Naive B cell (primary cell): Measurements from ENCODE around the gene ZFP91. TPM values are rescaled to one million over a fixed set of nuclear protein-coding genes. Genes with fewer than 3 reads are reported as not detected.
A peak's percentile ranks its signal among the peaks of the same experiment; 100 is the strongest.

Experiments used
- ATAC-seq, 2 donors: fragments of 150-1000 bp; cut with Tn5 transposase; 2 replicates each; pipeline ENCODE4 v1.10.0; 2021; ENCODE audit warnings: low read depth in 2 of 2, mild to moderate bottlenecking in 2 of 2, moderate library complexity in 2 of 2
- DNase-seq: peaks from one replicate; pipeline ENCODE4 v3.0.0; 2022
- H3K27ac Mint-ChIP-seq, 6 donors: one replicate each; pipeline ENCODE4 v1.8.0; 2020 to 2022; ENCODE audit warnings: mild to moderate bottlenecking in 6 of 6, mixed read lengths in 6 of 6, moderate library complexity in 5 of 6, inconsistent platforms in 2 of 6
- H3K27me3 Mint-ChIP-seq, 3 donors: one replicate each; pipeline ENCODE4 v1.8.0; 2021 to 2022; ENCODE audit warnings: mixed read lengths in 3 of 3, mild to moderate bottlenecking in 1 of 3
- H3K36me3 Mint-ChIP-seq, 2 donors: one replicate each; pipeline ENCODE4 v1.8.0; 2020 to 2022; ENCODE audit warnings: mixed read lengths in 2 of 2, inconsistent platforms in 1 of 2, mild to moderate bottlenecking in 1 of 2
- H3K4me1 Mint-ChIP-seq, 3 donors: one replicate each; pipeline ENCODE4 v1.8.0; 2020 to 2022; ENCODE audit warnings: mixed read lengths in 3 of 3, inconsistent platforms in 1 of 3, mild to moderate bottlenecking in 1 of 3, moderate library complexity in 1 of 3
- H3K4me3 Mint-ChIP-seq, 8 donors: one replicate each; pipeline ENCODE4 v1.8.0; 2020 to 2022; ENCODE audit warnings: mild to moderate bottlenecking in 8 of 8, mixed read lengths in 8 of 8, moderate library complexity in 8 of 8, inconsistent platforms in 2 of 8
- H3K9me3 Mint-ChIP-seq, 7 donors: one replicate each; pipeline ENCODE4 v1.8.0; 2020 to 2022; ENCODE audit warnings: mixed read lengths in 7 of 7, mild to moderate bottlenecking in 5 of 7, inconsistent platforms in 2 of 7, moderate library complexity in 1 of 7
- polyA plus RNA-seq, 6 donors: library from polyadenylated mRNA; unstranded; fragments of 300-500 nt; fragmentation: Illumina TruSeq; gene quantifications; one replicate each; pipeline ENCODE4 v1.2.3, GENCODE V29; 2021; ENCODE audit warnings: low read depth in 6 of 6

The ZFP91 gene
- polyA plus RNA-seq, 6 donors from 2014 or later: 5.4 to 12.4 (median 8.1) TPM

- no peak overlapping the region for H3K27ac Mint-ChIP-seq
- DNase-seq (no peak), ATAC-seq (no peak)
- H3K36me3 Mint-ChIP-seq: peaks cover 4 to 34% of the 10 kb centered on the region in 2 donors
- H3K9me3 Mint-ChIP-seq: no peaks in the 10 kb centered on the region
- H3K4me1 Mint-ChIP-seq: peaks cover 13 to 19% (median 14%) of the 10 kb centered on the region in 3 donors
- no peak overlapping the region for H3K4me3 Mint-ChIP-seq
- H3K27me3 Mint-ChIP-seq: no peaks in the 10 kb centered on the region
Measured at GRCh38 chr11:58625086-58625485, 46.2 kb downstream of the ZFP91 start.

- ATAC-seq (no peak), DNase-seq (no peak)
- Mint-ChIP-seq H3K4me1 (peaks cover 13 to 19% (median 14%) of the 10 kb centered on the region in 3 donors), H3K27me3 (no peaks in the 10 kb centered on the region), H3K36me3 (peaks cover 0 to 30% of the 10 kb centered on the region in 2 donors), H3K4me3 (peak overlapping the region in 1 of 8 donors; percentile 2), H3K27ac (peak overlapping the region in 4 of 6 donors; percentile 1 to 47 (median 25)), H3K9me3 (no peaks in the 10 kb centered on the region)
Measured at GRCh38 chr11:58625826-58626460, 47.1 kb downstream of the ZFP91 start.

- no peaks in the 10 kb centered on the region for H3K27me3 Mint-ChIP-seq
- DNase-seq (no peak), ATAC-seq (no peak)
- H3K4me1 Mint-ChIP-seq: peaks cover 13 to 19% (median 14%) of the 10 kb centered on the region in 3 donors
- no peak overlapping the region for H3K4me3 Mint-ChIP-seq
- peak overlapping the region in 3 of 6 donors; percentile 1 to 17 (median 6) for H3K27ac Mint-ChIP-seq
- H3K36me3 Mint-ChIP-seq: peaks cover 0 to 28% of the 10 kb centered on the region in 2 donors
- H3K9me3 Mint-ChIP-seq: no peaks in the 10 kb centered on the region
Measured at GRCh38 chr11:58626934-58627483, 48.1 kb downstream of the ZFP91 start.

- Mint-ChIP-seq H3K4me1 (peaks cover 13 to 19% (median 14%) of the 10 kb centered on the region in 3 donors), H3K36me3 (peaks cover 0 to 13% of the 10 kb centered on the region in 2 donors), H3K27ac (no peak overlapping the region), H3K9me3 (no peaks in the 10 kb centered on the region), H3K4me3 (peak overlapping the region in 1 of 8 donors; percentile 16), H3K27me3 (no peaks in the 10 kb centered on the region)
- no peak for ATAC-seq
- DNase-seq: no peak
Measured at GRCh38 chr11:58628446-58628845, 49.6 kb downstream of the ZFP91 start.

- peak in 1 of 2 donors; percentile 50 for ATAC-seq
- H3K27ac Mint-ChIP-seq: peak overlapping the region in 2 of 6 donors; percentile 9 to 57
- H3K4me1 Mint-ChIP-seq: peaks cover 13 to 19% (median 14%) of the 10 kb centered on the region in 3 donors
- no peaks in the 10 kb centered on the region for H3K27me3 Mint-ChIP-seq
- DNase-seq: peak; percentile 10
- H3K36me3 Mint-ChIP-seq: no peaks in the 10 kb centered on the region
- H3K9me3 Mint-ChIP-seq: no peaks in the 10 kb centered on the region
- no peak overlapping the region for H3K4me3 Mint-ChIP-seq
Measured at GRCh38 chr11:58629857-58630256, 51.0 kb downstream of the ZFP91 start.

GRCh38 chr11:58631378-58631777, 52.5 kb downstream of the ZFP91 start:
- Mint-ChIP-seq H3K4me1 (peaks cover 10 to 14% (median 10%) of the 10 kb centered on the region in 3 donors), H3K36me3 (no peaks in the 10 kb centered on the region), H3K27me3 (no peaks in the 10 kb centered on the region), H3K4me3 (peak overlapping the region in 1 of 8 donors; percentile 44), H3K9me3 (no peaks in the 10 kb centered on the region), H3K27ac (peak overlapping the region in 3 of 6 donors; percentile 30 to 73 (median 62))
- DNase-seq: no peak
- no peak for ATAC-seq

GRCh38 chr11:58632510-58632909, 53.6 kb downstream of the ZFP91 start:
- peaks cover under 1 to 3% (median 3%) of the 10 kb centered on the region in 3 donors for H3K4me1 Mint-ChIP-seq
- no peaks in the 10 kb centered on the region for H3K36me3 Mint-ChIP-seq
- no peak overlapping the region for H3K27ac Mint-ChIP-seq
- no peaks in the 10 kb centered on the region for H3K27me3 Mint-ChIP-seq
- no peaks in the 10 kb centered on the region for H3K9me3 Mint-ChIP-seq
- no peak overlapping the region for H3K4me3 Mint-ChIP-seq
- no peak for ATAC-seq
- DNase-seq: no peak

- no peak overlapping the region for H3K4me3 Mint-ChIP-seq
- DNase-seq (no peak), ATAC-seq (no peak)
- H3K9me3 Mint-ChIP-seq: no peaks in the 10 kb centered on the region
- H3K4me1 Mint-ChIP-seq: peaks cover 4 to 15% (median 10%) of the 10 kb centered on the region in 3 donors
- H3K27me3 Mint-ChIP-seq: no peaks in the 10 kb centered on the region
- H3K27ac Mint-ChIP-seq: no peak overlapping the region
- no peaks in the 10 kb centered on the region for H3K36me3 Mint-ChIP-seq
Measured at GRCh38 chr11:58636587-58636986, 57.7 kb downstream of the ZFP91 start.

GRCh38 chr11:58637371-58637770, 58.5 kb downstream of the ZFP91 start:
- Mint-ChIP-seq H3K4me1 (peaks cover 4 to 15% (median 10%) of the 10 kb centered on the region in 3 donors), H3K4me3 (no peak overlapping the region), H3K9me3 (no peaks in the 10 kb centered on the region), H3K27ac (peak overlapping the region in 1 of 6 donors; percentile 40), H3K27me3 (no peaks in the 10 kb centered on the region), H3K36me3 (no peaks in the 10 kb centered on the region)
- no peak for ATAC-seq
- DNase-seq: no peak

GRCh38 chr11:58639103-58639502, 60.2 kb downstream of the ZFP91 start:
- Mint-ChIP-seq H3K36me3 (no peaks in the 10 kb centered on the region), H3K4me1 (peaks cover 4 to 15% (median 10%) of the 10 kb centered on the region in 3 donors), H3K27ac (no peak overlapping the region), H3K4me3 (no peak overlapping the region), H3K9me3 (no peaks in the 10 kb centered on the region), H3K27me3 (no peaks in the 10 kb centered on the region)
- DNase-seq (no peak), ATAC-seq (no peak)

- Mint-ChIP-seq H3K27ac (peak overlapping the region in 1 of 6 donors; percentile 57), H3K27me3 (no peaks in the 10 kb centered on the region), H3K36me3 (no peaks in the 10 kb centered on the region), H3K9me3 (peaks cover 0 to 1% (median 0%) of the 10 kb centered on the region in 7 donors), H3K4me1 (peaks cover 4 to 15% (median 10%) of the 10 kb centered on the region in 3 donors), H3K4me3 (no peak overlapping the region)
- DNase-seq (no peak), ATAC-seq (no peak)
Measured at GRCh38 chr11:58639669-58640068, 60.8 kb downstream of the ZFP91 start.

GRCh38 chr11:58640386-58641023, 61.6 kb downstream of the ZFP91 start:
- Mint-ChIP-seq H3K27me3 (no peaks in the 10 kb centered on the region), H3K9me3 (peaks cover 0 to 9% (median 3%) of the 10 kb centered on the region in 7 donors), H3K4me1 (peaks cover 4 to 15% (median 10%) of the 10 kb centered on the region in 3 donors), H3K36me3 (no peaks in the 10 kb centered on the region), H3K4me3 (peak overlapping the region in 1 of 8 donors; percentile 4), H3K27ac (peak overlapping the region in 2 of 6 donors; percentile 4 to 45)
- DNase-seq (no peak), ATAC-seq (peak in 1 of 2 donors; percentile 50)

- Mint-ChIP-seq H3K4me1 (peaks cover 4 to 15% (median 10%) of the 10 kb centered on the region in 3 donors), H3K27ac (no peak overlapping the region), H3K36me3 (no peaks in the 10 kb centered on the region), H3K4me3 (no peak overlapping the region), H3K27me3 (no peaks in the 10 kb centered on the region), H3K9me3 (peaks cover 0 to 16% (median 7%) of the 10 kb centered on the region in 7 donors)
- no peak for ATAC-seq
- DNase-seq: no peak
Measured at GRCh38 chr11:58641341-58641740, 62.5 kb downstream of the ZFP91 start.
